ENCODE data around the gene HSD17B13.

Gene HSD17B13

GRCh38 chr4:87274803-87275202 lies 47.9 kb downstream of the HSD17B13 start:
- no peak overlapping the region for H3K4me3 ChIP-seq (ENCODE audit: low read depth, low read length)
- DNase-seq (ENCODE audit: low read depth): no peak

GRCh38 chr4:87274327-87274726 lies 48.4 kb downstream of the HSD17B13 start:
- no peak overlapping the region for H3K4me3 ChIP-seq (ENCODE audit: low read depth, low read length)
- no peak for DNase-seq (ENCODE audit: low read depth)

GRCh38 chr4:87270825-87271224 lies 51.9 kb downstream of the HSD17B13 start:
- no peak overlapping the region for H3K4me3 ChIP-seq (ENCODE audit: low read depth, low read length)
- DNase-seq (ENCODE audit: low read depth): no peak

- DNase-seq (ENCODE audit: low read depth): peak; percentile 9
- no peak overlapping the region for H3K4me3 ChIP-seq (ENCODE audit: low read depth, low read length)
Measured at GRCh38 chr4:87270144-87270543, 52.5 kb downstream of the HSD17B13 start.

- H3K4me3 ChIP-seq (ENCODE audit: low read depth, low read length): no peak overlapping the region
- DNase-seq (ENCODE audit: low read depth): no peak
Measured at GRCh38 chr4:87268411-87268810, 54.3 kb downstream of the HSD17B13 start.

GRCh38 chr4:87266986-87267385 lies 55.7 kb downstream of the HSD17B13 start:
- DNase-seq (ENCODE audit: low read depth): no peak
- no peak overlapping the region for H3K4me3 ChIP-seq (ENCODE audit: low read depth, low read length)

- DNase-seq (ENCODE audit: low read depth): no peak
- H3K4me3 ChIP-seq (ENCODE audit: low read depth, low read length): no peak overlapping the region
Measured at GRCh38 chr4:87262886-87263285, 59.8 kb downstream of the HSD17B13 start.

GRCh38 chr4:87260477-87260876 lies 62.2 kb downstream of the HSD17B13 start:
- H3K4me3 ChIP-seq (ENCODE audit: low read depth, low read length): no peak overlapping the region
- DNase-seq (ENCODE audit: low read depth): no peak

- H3K4me3 ChIP-seq (ENCODE audit: low read depth, low read length): no peak overlapping the region
- DNase-seq (ENCODE audit: low read depth): no peak
Measured at GRCh38 chr4:87258677-87259076, 64.0 kb downstream of the HSD17B13 start.

GRCh38 chr4:87257523-87257922 lies 65.2 kb downstream of the HSD17B13 start:
- no peak for DNase-seq (ENCODE audit: low read depth)
- H3K4me3 ChIP-seq (ENCODE audit: low read depth, low read length): no peak overlapping the region

- no peak for DNase-seq (ENCODE audit: low read depth)
- H3K4me3 ChIP-seq (ENCODE audit: low read depth, low read length): no peak overlapping the region
Measured at GRCh38 chr4:87255755-87256154, 66.9 kb downstream of the HSD17B13 start.
